DOHH2 (cell line): ENCODE measurements around the gene SMPD3.

Source experiments
- CTCF ChIP-seq: fragments of 200-600 bp; sonication (generic); IDR thresholded peaks from one replicate; pipeline ENCODE4 v1.5.1; 2014; ENCODE audit warnings: antibody characterized with exemption, mild to moderate bottlenecking, low read depth, low read length; ENCODE audit not compliant: poor library complexity, severe bottlenecking
- EZH2phosphoT487 ChIP-seq: fragments of 200-600 bp; sonication (generic); IDR thresholded peaks from 2 replicates; pipeline ENCODE4 v1.6.1; 2017; ENCODE audit warnings: borderline replicate concordance, mild to moderate bottlenecking, antibody characterized with exemption, low read length, moderate library complexity, mixed read lengths

- no peak for TF ChIP-seq CTCF
- no peak for TF ChIP-seq EZH2phosphoT487
These were observed 43.3 kb upstream of the SMPD3 start for GRCh38 chr16:68491576-68491950.
